ENCODE measurements around the gene TOM1. TPM values are rescaled to one million over a fixed set of nuclear protein-coding genes. Genes with fewer than 3 reads are reported as not detected.

The TOM1 gene
- total and polyA plus RNA-seq, 2 of the 13 experiments (the other 11 are each of a cell fraction or from before 2014, with no cell fraction given), result 30.8 to 87.3 TPM

- ATAC-seq, result no peak
- H3K79me2 ChIP-seq (ENCODE audit: insufficient read depth, low read length), result no peaks in the 10 kb centered on the region
- intact Hi-C loops (cut with micrococcal nuclease; ENCODE audit: unreplicated experiment), result no loop called here
- H3K4me3 ChIP-seq (replicated peaks in 1 of 3; ENCODE audit: insufficient read depth in 1 of 3, low read depth in 2 of 3, low read length in 3 of 3), result no peak overlapping the region
- 81% methylated on average over 6 of the region's 6 CpGs for WGBS (ENCODE audit: low lambda C conversion rate)
- no peak overlapping the region for H3K4me2 ChIP-seq (ENCODE audit: low read depth, low read length)
- no peak overlapping the region for H3K27ac ChIP-seq (ENCODE audit: extremely low read length, insufficient read depth, low read length)
- no peak for DNase-seq (ENCODE audit: low spot score)
- H2AFZ ChIP-seq (ENCODE audit: low read length), result no peak overlapping the region
- no peaks in the 10 kb centered on the region for H4K20me1 ChIP-seq (ENCODE audit: insufficient read depth, low read length)
- FAIRE-seq, result no peak
- BruUV-seq (replicated peaks), result no TSS peak
- POLR2A ChIA-PET, result interaction anchor here (0.9 kb wide), 1 partner anchor 33 kb away, joined by 4 read pairs; the partner anchor contains the start of gene TOM1
- H3K9me3 ChIP-seq (ENCODE audit: low read length), result no peaks in the 10 kb centered on the region
- CTCF ChIA-PET (ENCODE audit: low intra/inter-chr PET ratio, low total read pairs), result no interaction called here
- H3K4me1 ChIP-seq (ENCODE audit: insufficient read depth, low read length), result peaks cover 47% of the 10 kb centered on the region
- in situ Hi-C loops (cut with HindIII; ENCODE audit: extremely low pct_ligation_motif_present, low pct_unique_long_range_greater_than_20kb), result no loop called here
- no peak for TF ChIP-seq POGK (CRISPR knock-in tag; conservative IDR thresholded peaks at IDR 0.05)
- no peak for TF ChIP-seq PAF1 (CRISPR knock-in tag; IDR thresholded peaks at IDR 0.05)
- TF ChIP-seq EHMT2 (IDR thresholded peaks at IDR 0.05; ENCODE audit: borderline replicate concordance, low read depth, low read length), result no peak
- no peak for TF ChIP-seq PITX1 (CRISPR knock-in tag; IDR thresholded peaks at IDR 0.05)
- TF ChIP-seq TOE1 (CRISPR knock-in tag; IDR thresholded peaks at IDR 0.05), result no peak
- no peak for TF ChIP-seq NKX3-1 (CRISPR knock-in tag; IDR thresholded peaks at IDR 0.05)
- no peak for TF ChIP-seq NFE2L1 (CRISPR knock-in tag; IDR thresholded peaks at IDR 0.05; ENCODE audit: borderline replicate concordance)
- TF ChIP-seq FOXP4 (CRISPR knock-in tag; IDR thresholded peaks at IDR 0.05), result no peak
- no peak for TF ChIP-seq MTF1 (CRISPR knock-in tag; IDR thresholded peaks at IDR 0.05)
- TF ChIP-seq ZSCAN22 (CRISPR knock-in tag; IDR thresholded peaks at IDR 0.05), result no peak
- H3K36me3 ChIP-seq (replicated peaks in 1 of 2; ENCODE audit: control insufficient read depth in 1 of 2, insufficient read depth in 2 of 2, low read length in 2 of 2), result peaks cover 43 to 64% of the 10 kb centered on the region in 2 experiments
- H3K27me3 ChIP-seq (ENCODE audit: control insufficient read depth in 1 of 2, insufficient read depth in 2 of 2, low read length in 2 of 2), result no peaks in the 10 kb centered on the region
- H3K9ac ChIP-seq (ENCODE audit: insufficient read depth, low read depth, low read length), result no peak overlapping the region
Measured at GRCh38 chr22:35332278-35332677, 32.6 kb downstream of the TOM1 start.
